ENCODE results near the gene HHATL.

DNA sequence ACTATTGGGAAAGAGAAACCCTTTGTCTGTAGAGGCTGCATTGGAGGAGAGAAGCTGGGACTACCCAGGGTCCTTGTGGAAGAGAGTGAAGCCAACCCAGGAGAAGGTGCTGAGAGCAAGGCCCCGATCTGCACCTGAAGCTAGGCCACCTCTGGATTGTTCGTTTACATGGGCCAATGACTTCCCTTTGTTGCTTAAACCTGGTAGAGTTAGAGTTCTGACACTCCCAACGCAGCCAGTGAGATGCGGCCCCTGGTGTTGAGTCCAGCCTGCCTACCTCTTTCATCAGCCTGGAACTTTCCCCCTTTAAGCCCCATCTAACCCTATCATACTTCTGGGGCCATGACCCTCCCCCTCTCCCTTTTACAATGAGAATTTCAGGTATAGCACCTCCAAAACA, 39.7 kb upstream of the HHATL start:
- TF ChIP-seq OVOL2 (CRISPR knock-in tag; IDR thresholded peaks at IDR 0.05; ENCODE audit: borderline replicate concordance) (no peak), NR1H2 (CRISPR knock-in tag; IDR thresholded peaks at IDR 0.05) (no peak)
